HG02938 (cell line): ENCODE results near the gene PKD2L1.
"Not testable (repeated sequence)": the region's sequence is repeated elsewhere in the genome, so short reads cannot be mapped to it uniquely, and the experiment has no call there.

Source experiments
- ATAC-seq: cut with Tn5 transposase; IDR thresholded peaks from one replicate; pipeline ENCODE4 v1.9.1; 2021; ENCODE audit warnings: mild to moderate bottlenecking, moderate library complexity; ENCODE audit not compliant: unreplicated experiment

Gene PKD2L1

DNA sequence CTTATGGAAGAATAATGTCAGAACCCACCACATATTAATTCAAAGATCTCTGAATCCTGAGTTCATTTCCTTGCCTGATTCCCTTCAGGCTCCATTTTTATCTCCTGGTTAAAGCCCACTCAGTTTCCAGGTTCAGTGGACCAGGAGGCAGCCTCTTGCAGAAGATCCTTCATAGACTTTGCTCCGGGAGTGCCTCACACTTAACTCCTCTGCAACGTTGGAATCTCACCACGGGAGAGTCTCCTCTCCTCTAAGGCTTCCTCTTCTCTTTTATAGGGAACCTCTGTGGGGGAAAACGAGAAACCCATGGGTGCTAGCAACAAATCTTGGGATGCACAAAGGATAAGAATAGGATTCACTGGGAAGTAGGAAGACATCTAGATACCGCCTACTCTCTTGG, 41.8 kb downstream of the PKD2L1 start:
- no peak for ATAC-seq

DNA sequence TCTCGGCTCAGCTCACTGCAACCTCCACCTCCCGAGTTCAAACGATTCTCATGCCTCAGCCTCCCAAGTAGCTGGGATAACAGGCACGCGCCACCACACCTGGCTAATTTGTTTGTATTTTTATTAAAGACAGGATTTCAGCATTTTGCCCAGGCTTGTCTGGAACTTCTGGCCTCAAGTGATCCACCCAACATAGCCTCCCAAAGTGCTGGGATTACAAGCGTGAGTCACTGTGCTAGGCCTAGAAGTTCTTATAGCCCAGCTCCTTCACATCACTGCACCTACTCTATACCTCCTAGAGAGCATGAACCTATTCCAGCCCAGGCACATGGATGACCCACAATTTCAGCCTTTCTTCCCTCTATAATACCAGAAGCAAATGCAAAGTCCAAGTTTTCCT, 42.3 kb downstream of the PKD2L1 start:
- no peak for ATAC-seq

DNA sequence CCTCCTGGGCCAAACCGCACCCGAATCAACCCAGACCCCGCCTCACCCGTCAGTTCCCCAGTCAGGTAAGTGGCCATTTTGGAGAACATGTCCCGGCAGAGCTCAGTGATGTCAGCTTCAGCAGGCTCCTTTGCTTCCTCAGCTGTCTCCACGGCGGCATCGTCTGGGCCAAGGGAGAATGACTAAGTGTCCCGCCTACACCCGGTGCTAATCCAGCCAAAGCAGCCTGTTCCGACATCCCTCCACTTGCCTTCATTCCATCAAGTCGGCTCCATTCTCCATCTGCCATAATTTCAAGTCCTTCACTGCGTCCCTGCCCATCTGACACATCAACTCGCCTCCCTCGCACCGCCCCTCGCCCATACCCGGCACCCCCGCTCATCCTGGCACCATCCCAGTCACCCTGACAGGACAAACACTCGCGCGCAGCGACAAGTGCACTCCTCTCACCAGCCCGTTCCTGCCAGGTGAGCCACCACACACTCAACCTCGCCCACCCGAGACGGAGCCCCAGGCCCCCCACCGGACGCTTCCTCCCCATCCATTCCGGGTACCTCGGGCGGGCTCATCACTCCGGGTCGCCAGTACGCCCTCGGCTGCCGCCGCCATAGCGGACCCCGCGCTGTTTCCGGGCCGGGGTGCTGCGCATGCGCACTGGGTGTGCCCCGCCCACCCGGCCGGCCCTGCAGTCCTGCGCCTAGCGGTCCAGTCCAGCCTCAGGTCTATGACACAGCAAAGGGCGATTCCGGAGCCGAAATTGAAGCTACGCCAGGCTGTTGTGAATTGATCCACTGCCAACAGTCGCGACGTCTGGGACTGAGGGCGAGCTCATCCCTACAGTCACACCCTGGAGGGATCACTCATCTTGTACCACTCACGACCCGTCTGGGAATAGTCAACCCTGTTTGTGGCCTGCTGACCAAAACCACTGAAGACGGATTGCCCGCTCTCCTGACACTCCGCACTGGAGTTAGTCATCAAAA, 43.7 kb downstream of the PKD2L1 start, which contains the start of gene BLOC1S2:
TSS of gene BLOC1S2 (minus strand) at position 630 of the 983 bp plus-strand sequence. CDS start at position 609, 21 bp downstream.
- ATAC-seq: peak; percentile 85

DNA sequence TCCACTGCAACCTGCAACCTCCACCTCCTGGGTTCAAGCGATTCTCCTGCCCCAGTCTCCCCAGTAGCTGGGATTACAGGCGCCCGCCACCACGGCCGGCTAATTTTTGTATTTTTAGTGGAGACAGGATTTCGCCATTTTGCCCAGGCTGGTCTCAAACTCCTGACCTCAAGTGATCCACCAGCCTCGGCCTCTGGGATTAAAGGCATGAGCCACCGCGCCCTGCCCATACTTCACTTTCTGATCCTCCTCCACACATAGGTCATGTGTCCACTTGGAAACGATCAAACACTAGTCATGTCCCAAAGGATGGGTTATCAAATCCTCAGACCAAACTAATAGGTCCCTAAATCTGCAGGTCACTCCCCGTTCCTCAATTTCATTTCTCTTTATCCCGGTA, 44.7 kb downstream of the PKD2L1 start:
- not testable (repeated sequence) for ATAC-seq

DNA sequence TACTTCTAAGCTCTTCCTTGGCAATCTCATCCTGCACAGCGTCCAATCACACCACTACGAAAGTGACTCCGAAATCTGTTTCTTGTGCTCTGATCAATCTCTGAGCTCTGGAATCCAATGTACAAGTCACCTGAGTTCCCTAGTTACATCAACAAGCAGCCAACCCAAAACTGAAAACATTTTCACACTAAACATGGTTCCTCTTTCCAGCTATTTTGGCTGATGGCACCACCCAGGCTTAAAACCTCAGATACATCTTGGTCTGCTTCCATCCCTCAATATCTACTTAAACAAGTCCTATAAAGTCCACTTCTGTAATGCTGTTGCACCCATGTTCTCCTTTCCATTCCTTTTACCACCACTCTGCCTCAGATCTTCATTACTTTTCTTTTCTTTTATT, 47.1 kb downstream of the PKD2L1 start:
- ATAC-seq: no peak

DNA sequence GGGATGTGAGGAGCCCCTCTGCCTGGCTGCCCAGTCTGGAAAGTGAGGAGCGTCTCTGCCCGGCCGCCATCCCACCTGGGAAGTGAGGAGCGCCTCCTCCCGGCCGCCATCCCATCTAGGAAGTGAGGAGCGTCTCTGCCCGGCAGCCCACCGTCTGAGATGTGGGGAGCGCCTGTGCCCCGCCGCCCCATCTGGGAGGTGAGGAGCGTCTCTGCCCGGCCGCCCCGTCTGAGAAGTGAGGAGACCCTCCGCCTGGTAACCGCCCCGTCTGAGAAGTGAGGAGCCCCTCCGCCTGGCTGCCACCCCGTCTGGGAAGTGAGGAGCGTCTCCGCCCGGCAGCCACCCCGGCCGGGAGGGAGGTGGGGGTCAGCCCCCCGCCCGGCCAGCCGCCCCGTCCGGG, 53.1 kb downstream of the PKD2L1 start:
- ATAC-seq: not testable (repeated sequence)

DNA sequence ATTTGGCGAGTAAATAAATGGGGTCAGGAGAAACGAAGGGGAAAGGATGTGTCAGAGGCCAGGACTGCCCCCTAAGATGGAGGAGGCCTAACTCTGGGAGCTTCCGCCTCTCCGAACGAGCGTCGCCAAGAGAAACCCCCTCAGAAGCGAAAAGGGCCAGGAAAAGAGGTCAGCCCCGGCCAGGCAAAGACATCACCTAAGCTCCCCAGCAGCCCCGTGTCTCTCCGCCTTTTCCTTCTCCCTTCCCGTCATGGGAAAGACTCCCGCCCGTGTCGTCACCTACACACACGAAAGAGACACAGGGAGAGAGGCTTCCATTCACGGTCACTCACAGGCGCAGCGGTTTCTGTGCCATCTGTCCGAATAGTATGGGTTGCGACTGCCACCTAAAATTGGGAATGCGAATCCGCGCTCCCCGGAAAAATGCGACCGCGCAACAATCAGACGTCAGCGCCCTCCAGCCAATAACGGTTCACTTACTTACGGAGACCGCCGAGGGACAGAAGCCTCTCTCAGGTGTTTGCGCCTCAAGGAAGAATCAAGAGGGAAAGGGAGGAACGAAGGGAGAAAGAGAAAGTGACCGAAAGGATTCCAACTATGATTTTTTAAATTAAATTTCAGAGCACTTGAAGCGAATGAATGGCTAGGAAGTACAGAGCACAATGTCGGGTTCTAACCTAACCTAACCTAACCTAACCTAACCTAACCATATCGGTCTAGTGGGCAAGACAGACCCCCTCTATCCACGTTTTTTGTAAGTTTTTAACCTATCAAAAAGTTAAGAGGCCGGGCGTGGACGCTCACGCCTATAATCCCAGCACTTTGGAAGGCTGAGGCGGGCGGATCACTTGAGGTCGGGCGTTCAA, 62.6 kb downstream of the PKD2L1 start, which contains the start of gene CWF19L1:
TSS of gene CWF19L1 (minus strand) at position 400 of the 866 bp plus-strand sequence. CDS start at position 355, 45 bp downstream.
- peak; percentile 65 for ATAC-seq

DNA sequence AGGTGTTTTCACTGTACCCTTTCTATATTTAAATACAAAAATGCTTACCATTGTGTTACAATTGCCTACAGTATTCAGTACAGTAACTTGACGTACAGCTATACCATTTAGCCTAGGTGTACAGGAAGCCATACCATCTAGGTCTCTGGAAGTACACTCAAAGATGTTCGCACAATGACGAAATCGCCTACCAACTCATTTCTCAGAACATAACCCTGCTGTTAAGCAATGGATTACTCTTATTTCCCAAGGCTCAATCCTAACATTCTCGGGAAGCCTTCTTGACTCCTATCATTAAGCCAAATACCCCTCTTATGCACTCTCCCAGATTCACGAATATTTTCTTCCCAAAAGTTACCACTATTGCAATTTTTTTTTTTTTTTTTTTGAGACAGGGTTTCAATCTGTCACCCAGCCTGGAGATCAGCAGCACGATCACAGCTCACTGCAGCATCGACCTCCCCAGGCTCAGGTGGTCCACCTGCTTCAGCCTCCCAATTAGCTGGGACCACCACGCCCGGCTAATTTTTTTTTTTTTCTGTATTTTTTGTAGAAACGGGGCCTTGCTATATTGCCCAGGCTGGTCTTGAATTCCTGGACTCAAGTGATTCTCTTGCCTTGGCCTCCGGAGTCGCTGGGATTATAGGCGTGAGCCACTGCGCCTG, 64.1 kb downstream of the PKD2L1 start:
- ATAC-seq: no peak

DNA sequence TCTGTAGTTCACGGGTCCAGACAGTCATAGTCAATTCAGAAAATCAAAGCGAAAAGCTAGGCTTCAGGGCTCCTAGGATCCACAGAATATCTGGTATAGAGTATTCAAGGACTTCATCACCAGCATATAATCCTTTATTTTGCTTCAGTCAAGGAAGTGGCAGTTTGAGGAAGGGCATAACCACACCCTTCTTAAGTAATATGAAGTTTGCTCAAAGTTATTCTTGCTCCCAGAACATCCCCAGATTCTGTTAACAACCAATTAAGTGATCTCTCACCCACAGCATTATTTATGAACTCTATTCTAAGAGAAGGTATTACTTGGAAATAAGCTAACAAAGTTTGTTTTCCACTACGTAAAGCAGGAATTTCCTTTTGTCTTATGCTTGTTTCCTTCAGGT, 75.8 kb downstream of the PKD2L1 start:
- no peak for ATAC-seq

DNA sequence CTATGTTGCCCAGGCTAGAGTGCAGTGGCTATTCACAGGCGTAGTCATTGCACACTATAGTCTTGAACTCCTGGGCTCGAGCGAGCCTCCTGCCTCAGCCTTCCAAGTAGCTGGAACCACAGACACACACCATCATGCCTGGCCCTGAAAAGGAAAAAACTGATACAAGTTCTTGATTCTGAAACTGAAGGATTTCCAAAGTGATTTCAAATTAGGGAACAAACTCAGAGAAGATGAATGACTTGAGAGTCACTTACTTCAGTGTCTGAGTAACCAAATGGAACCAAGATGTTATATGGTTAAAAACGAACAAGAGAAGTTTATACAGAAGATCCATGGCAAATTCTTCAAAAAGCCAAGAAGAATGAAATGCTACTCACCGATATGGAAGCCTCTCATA, 77.0 kb downstream of the PKD2L1 start:
- ATAC-seq: no peak

DNA sequence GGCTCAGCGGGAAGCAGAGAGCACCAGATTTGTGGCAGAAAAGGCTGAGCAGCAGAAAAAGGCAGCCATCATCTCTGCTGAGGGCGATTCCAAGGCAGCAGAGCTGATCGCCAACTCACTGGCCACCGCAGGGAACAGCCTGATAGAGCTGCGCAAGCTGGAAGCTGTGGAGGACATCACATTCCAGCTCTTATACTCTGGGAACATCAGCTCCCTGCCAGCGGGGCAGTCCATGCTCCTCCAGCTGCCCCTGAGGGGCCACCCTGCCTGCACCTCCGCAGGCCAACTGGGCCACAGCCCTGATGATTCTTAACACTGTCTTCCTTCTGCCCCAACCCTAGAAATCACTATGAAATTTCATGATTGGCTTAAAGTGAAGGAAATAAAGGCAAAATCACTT, 81.2 kb downstream of the PKD2L1 start:
- ATAC-seq: no peak

DNA sequence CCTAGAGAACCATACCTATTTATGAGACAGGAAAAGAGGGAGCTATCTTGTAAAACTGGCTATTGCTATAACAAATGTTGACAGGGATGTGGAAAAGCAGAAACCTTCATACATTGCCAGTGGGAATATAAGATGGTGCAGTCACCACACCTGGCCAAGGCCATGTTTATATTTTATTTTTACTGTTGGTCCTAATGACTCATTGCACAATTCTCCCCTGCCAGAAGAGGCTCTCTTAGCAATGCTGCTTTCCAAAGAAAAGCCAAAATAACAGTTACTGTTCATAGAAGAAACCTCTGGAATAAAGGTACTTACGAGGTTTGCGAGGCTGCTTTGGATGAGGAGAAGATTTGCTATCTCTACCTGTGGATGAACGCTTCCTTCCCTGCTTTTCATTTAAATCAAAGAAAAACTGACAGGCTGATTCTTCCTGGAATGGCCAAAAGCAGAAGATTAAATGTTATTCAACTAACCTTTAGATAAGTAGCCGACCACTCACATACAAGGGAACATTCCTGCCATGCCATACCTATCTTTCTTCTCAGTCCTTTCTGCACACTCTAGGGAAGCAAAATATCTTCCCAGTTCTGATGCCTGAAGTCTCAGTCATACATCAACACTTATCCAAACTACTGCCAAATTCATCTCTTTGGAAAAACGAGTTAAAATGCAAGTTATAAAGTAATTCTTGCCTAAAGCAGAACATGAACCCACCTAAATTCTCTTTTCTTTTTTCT, 84.4 kb downstream of the PKD2L1 start:
- no peak for ATAC-seq

DNA sequence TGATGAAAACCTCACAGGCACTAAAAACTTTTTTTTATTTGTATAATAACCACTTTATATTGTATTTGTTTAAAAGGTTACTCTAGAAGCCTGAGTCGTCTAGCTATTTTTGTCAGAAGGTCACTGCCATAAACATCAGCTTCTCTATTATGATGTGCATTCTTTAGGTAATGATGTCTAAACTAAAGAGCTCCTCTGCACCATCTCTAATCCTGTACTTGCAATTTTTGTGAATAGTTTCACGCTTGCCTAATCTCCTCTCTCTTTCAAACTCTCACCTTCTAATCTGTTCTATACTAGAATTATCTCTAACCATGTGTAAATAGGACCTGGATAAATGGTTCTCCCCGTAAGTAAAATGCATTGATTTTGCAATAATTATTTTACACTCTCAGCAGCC, 90.2 kb downstream of the PKD2L1 start:
- ATAC-seq: no peak

DNA sequence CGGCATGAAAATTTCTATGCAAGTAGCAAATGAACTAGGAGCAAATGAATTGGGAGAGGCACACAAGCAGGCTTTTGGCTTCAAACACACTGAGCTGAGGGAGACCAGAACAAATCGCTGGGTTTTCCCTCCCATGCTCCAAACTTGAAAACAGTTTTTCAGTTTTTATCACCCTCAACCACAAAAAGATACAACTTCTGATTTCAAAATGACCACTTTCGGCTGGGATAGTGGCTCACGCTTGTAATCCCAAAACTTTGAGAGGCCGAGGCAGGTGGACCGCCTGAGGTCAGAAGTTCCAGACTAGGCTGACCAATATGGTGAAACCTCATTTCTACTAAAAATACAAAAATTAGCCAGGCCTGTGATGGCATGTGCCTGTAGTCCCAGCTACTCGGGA, 91.6 kb downstream of the PKD2L1 start:
- ATAC-seq: no peak
